CD4-positive, alpha-beta T cell treated with Interleukin-15 for 1 hour (primary cell): Measurements from ENCODE around the gene ORM2.

Experiments used
- DNase-seq: peaks from one replicate; pipeline ENCODE4 v3.0.0-alpha.2; 2020

ORM2 gene

DNA sequence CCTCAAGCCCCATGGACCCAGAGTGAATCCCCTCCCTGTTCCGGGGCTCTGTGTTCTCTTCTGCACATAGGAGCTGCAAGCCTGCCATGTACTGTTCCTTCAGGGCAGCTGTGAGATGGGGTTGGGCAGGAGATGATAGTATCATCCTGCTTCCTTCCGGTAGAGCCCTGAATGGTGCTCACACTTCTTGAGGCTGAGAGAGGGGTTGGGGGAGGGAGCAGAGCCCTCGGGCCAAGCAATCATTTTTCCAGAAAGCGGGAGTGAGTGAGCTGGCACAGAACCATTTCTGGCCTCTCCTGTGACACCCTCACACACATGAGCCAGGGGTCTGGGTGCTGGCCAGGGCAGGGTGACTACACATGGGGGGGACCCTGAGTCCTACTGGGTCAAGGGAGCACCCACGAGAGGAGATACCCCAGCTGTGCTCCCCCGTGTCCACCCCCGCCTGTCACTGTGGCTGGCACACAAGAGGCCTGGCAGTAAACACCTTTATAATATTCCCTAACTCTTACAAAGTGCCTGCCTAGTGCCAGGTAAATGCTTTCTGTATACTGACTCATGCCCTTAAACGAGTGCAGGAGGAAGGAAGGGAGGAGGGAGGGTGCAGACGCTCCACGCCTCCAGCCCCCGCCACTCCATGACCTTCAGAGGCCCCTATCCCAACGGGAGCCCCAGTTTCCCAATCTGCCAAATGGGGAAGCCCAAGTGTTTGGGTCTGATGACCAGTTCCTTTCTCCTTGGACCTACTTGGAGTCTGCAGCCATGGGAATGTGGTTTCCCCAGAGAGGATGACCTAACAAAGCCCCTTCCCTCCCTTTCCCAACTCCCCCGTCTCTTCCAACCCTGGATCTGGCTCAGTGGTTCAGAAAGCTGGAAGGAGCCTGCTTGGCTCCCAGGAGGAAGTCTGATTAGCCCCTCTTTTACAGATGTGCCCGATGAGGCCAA, 42.6 kb downstream of the ORM2 start:
- peak; percentile 59 for DNase-seq

DNA sequence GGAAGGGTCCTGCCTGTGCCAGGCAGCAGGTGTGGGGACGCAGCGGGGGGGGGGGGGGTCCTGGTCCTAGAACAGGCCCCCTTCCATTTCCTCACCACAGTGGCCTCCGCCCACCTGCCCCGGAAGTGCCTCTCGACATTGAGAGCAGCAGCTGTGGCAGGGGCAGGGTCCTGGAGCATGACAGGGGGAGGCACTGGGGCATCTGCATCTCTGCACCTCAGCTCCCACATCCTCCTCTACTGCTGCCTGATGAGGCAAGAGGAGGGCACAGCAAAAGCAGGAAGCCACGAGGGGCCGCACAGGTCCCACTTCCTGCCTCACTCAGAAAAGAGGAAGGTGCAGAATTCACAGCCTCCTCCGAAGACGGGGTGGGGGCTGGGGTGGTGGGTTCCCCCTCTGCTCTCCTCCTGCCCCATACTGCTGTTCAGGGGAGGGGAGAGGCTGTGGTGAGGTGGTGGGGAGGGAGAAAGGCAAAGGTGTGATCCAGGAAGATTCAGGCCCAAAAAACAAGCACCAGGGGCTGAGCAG, 43.3 kb downstream of the ORM2 start:
- peak; percentile 94 for DNase-seq

GRCh38 chr9:114373960-114374730, 44.5 kb downstream of the ORM2 start:
- no peak for DNase-seq

DNA sequence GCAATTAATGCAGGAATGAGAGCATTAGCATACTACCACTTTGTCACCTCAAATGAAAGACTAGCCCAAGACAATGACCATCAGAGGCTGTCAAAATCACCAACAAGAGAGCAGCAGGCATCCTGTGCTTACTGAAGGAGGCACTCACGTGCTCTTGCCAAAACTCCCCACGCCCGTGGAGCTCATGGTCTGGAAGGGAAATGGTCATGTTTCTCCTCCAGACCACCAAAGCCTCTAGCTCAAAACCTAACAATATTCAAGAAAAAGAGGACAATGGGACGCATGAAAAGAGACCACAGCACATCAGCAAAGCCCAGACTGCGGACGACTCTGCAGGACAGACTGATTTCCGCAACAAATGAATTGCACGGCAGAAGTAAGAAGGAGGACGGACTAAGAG, 45.3 kb downstream of the ORM2 start:
- no peak for DNase-seq

DNA sequence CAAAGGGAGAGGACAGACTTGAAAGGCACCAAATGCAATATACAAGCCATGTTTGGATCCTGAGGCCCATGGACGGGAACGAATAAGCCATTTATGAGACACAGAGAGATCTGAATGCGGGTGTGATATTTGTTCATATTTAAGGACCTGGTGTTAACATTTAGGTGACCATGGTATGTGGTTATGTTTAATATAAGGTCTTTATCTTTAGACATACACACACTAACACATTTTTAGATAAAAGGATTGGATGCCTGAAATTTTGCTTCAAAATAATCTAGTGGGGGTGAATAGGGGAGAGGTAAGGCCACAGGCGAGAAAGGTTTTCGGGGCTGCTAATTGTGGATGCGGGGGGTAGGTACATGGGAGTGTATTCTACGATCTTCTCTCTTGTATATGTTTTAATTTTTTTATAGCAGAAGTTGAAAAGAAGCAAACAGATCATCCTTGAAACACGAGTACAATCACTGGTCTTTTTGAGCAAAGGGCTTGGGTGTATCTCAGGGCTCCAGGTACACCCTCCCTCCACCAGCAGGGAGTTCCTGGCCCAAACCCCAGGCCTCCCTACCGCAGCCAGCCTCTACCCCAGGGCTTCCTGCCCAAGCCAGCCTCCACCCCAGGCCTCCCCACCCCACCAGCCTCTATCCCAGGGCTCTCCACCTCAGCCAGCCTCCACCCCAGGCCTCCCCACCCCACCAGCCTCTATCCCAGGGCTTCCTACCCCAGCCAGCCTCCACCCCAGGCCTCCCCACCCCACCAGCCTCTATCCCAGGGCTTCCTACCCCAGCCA, 45.9 kb downstream of the ORM2 start:
- no peak for DNase-seq

DNA sequence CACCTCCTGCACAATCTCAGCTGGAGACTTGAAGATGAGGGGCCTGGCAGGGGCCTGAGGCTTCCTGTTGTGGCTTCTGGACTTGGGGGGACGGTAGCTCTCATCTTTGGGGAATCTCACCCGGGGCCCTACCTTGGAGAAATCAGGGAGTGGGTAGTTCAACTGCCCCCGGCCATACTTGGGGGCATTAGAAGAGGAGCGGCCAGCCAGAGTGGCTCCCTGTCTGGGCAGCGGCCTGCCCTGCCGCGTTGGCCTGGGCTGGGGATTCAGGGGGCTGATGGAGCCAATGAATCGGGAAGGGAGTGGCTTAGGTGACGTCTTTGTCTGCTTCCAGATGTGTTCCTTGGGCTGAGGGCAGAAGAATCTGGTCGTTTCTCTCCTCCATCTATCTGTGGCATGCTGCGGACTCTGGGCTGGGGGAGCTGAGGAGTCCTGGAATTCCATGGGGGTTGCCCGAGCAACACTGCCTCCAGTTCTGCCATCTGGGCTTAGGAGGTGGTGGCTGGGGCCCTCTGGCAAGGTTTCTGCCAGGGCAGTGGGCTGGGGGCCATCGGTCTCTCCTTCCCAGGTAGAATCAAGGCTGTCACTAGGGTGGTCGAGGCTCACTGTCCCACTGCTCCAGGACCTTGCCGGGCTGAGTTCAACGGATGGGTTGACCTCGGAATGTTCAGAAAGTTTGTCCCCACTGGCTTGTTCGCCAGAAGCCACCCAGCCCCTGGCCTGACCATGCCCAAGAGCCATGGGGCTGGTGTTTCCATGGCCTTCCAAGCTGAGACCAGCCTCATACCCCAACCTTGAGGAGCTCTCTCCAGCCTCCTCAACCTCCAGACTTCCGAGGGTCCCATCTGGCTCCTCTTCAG, 47.1 kb downstream of the ORM2 start:
- DNase-seq: no peak

DNA sequence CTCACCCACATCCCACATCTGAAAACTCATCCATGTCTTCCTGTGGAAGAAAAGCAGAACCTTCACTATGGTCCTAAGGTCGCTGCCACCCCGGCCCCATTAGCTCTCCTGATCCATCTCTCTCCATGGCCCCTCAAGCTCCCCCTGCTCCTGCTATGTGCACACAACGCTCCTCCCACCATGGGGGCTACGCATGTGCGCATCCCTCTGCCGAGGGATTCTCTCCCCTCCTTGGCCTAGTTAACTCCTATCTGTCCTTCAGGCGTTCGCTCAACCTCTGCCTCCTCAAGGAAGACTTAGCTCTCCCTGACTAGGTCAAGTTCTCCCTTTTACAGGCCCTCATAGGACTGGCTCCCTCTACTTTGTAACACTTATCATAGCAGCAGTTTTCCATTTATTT, 48.3 kb downstream of the ORM2 start:
- no peak for DNase-seq

GRCh38 chr9:114378883-114379282, 49.2 kb downstream of the ORM2 start:
- DNase-seq: no peak
